CD14-positive monocyte (primary cell): Measurements from ENCODE around the gene BIRC3. TPM values are rescaled to one million over a fixed set of nuclear protein-coding genes. Genes with fewer than 3 reads are reported as not detected.
"Not testable (repeated sequence)": the region's sequence is repeated elsewhere in the genome, so short reads cannot be mapped to it uniquely, and the experiment has no call there.

Experiments
- DNase-seq, 3 donors: peaks; one replicate each; pipeline ENCODE4 v3.0.0-alpha.2; 2011 to 2022
- H2AFZ ChIP-seq: 2 replicates; pipeline ENCODE4 v1.6.0; 2012; ENCODE audit warnings: mild to moderate bottlenecking, low read depth, low read length, inconsistent platforms; ENCODE audit not compliant: insufficient read depth, poor library complexity, severe bottlenecking
- H3K27ac ChIP-seq, 2 donors: 1 replicate in 1 of 2; 2 replicates in 1 of 2; pipeline ENCODE4 v1.5.1; 2012 to 2013; ENCODE audit warnings: low read length in 2 of 2, control low read depth in 1 of 2, inconsistent platforms in 1 of 2, low read depth in 1 of 2, mild to moderate bottlenecking in 1 of 2
- H3K27me3 ChIP-seq, 2 donors: one replicate each; pipeline versions ENCODE4 v1.6.0 to v1.6.1; 2011 to 2013; ENCODE audit warnings: low read length in 2 of 2; ENCODE audit not compliant: control insufficient read depth in 2 of 2, insufficient read depth in 2 of 2
- H3K36me3 ChIP-seq, 2 donors: replicated peaks in 1 of 2; 1 replicate in 1 of 2; 2 replicates in 1 of 2; pipeline versions ENCODE4 v1.5.1 to v1.6.1; 2012 to 2013; ENCODE audit warnings: low read length in 2 of 2, control low read depth in 1 of 2, inconsistent platforms in 1 of 2, mild to moderate bottlenecking in 1 of 2; ENCODE audit not compliant: insufficient read depth in 2 of 2, control insufficient read depth in 1 of 2
- H3K4me1 ChIP-seq, 2 donors: 1 replicate in 1 of 2; 2 replicates in 1 of 2; pipeline versions ENCODE4 v1.5.1 to v1.6.1; 2012 to 2013; ENCODE audit warnings: low read length in 2 of 2, control low read depth in 1 of 2, inconsistent platforms in 1 of 2, mild to moderate bottlenecking in 1 of 2, moderate library complexity in 1 of 2; ENCODE audit not compliant: insufficient read depth in 2 of 2, control insufficient read depth in 1 of 2
- H3K4me2 ChIP-seq: replicated peaks from 2 replicates; pipeline ENCODE3; 2012; ENCODE audit warnings: low read length, moderate library complexity, mild to moderate bottlenecking; ENCODE audit not compliant: poor library complexity, severe bottlenecking; ENCODE audit errors: extremely low read depth
- H3K4me3 ChIP-seq, 3 experiments: fragments of 200-600 bp in 1 of 3; sonication (generic) in 1 of 3; replicated peaks in 1 of 3; 1 replicate in 2 of 3; 2 replicates in 1 of 3; pipeline ENCODE4 v1.5.1; 2011 to 2013; ENCODE audit warnings: low read length in 3 of 3, mild to moderate bottlenecking in 3 of 3, control low read depth in 2 of 3, low read depth in 2 of 3, inconsistent platforms in 1 of 3, moderate library complexity in 1 of 3
- H3K79me2 ChIP-seq: 2 replicates; pipeline ENCODE4 v1.6.0; 2012; ENCODE audit warnings: mild to moderate bottlenecking, control low read depth, inconsistent platforms, low read length, moderate library complexity; ENCODE audit not compliant: insufficient read depth
- H3K9ac ChIP-seq: 2 replicates; pipeline ENCODE4 v1.6.0; 2017; ENCODE audit warnings: low read length, mild to moderate bottlenecking; ENCODE audit not compliant: insufficient read depth, poor library complexity, severe bottlenecking
- H3K9me3 ChIP-seq, 2 donors: replicated peaks in 1 of 2; 1 replicate in 1 of 2; 2 replicates in 1 of 2; pipeline versions ENCODE4 v1.5.1 to v1.6.1; 2012 to 2013; ENCODE audit warnings: low read length in 2 of 2, control low read depth in 1 of 2; ENCODE audit not compliant: control insufficient read depth in 1 of 2, insufficient read depth in 1 of 2
- H4K20me1 ChIP-seq: 2 replicates; pipeline ENCODE4 v1.6.0; 2012; ENCODE audit warnings: mild to moderate bottlenecking, low read length, control low read depth, moderate library complexity; ENCODE audit not compliant: insufficient read depth
- H3K27ac Mint-ChIP-seq, 7 donors: one replicate each; pipeline ENCODE4 v1.8.0; 2020; ENCODE audit warnings: mild to moderate bottlenecking in 7 of 7, mixed read lengths in 7 of 7, moderate library complexity in 6 of 7, inconsistent platforms in 2 of 7
- H3K27me3 Mint-ChIP-seq, 3 donors: one replicate each; pipeline ENCODE4 v1.8.0; 2021 to 2022; ENCODE audit warnings: low read depth in 3 of 3, mild to moderate bottlenecking in 3 of 3, mixed read lengths in 3 of 3, moderate library complexity in 3 of 3, inconsistent platforms in 1 of 3
- H3K36me3 Mint-ChIP-seq, 2 donors: one replicate each; pipeline ENCODE4 v1.8.0; 2020; ENCODE audit warnings: mixed read lengths in 2 of 2, inconsistent platforms in 1 of 2, mild to moderate bottlenecking in 1 of 2
- H3K4me1 Mint-ChIP-seq: one replicate; pipeline ENCODE4 v1.8.0; 2020; ENCODE audit warnings: mild to moderate bottlenecking, mixed read lengths
- H3K4me3 Mint-ChIP-seq, 2 donors: one replicate each; pipeline ENCODE4 v1.8.0; 2020; ENCODE audit warnings: mild to moderate bottlenecking in 2 of 2, mixed read lengths in 2 of 2, moderate library complexity in 1 of 2
- H3K9me3 Mint-ChIP-seq, 7 donors: one replicate each; pipeline ENCODE4 v1.8.0; 2020 to 2022; ENCODE audit warnings: mixed read lengths in 7 of 7, mild to moderate bottlenecking in 6 of 7, moderate library complexity in 6 of 7, inconsistent platforms in 2 of 7
- whole genome bisulfite sequencing: methylation state at CpG from one replicate; pipeline ENCODE4 v1.1.5; 2013; ENCODE audit warnings: missing lambda C conversion rate; ENCODE audit not compliant: insufficient coverage; 5-methylcytosine and 5-hydroxymethylcytosine counted together
- intact Hi-C, 2 donors: fragments of 100-400 bp; cut with micrococcal nuclease; formaldehyde crosslinking; loops; one replicate each; pipeline versions ENCODE4 v1.15.0 to v1.15.1; 2023
- polyA plus RNA-seq, 3 donors: library from polyadenylated mRNA; depleted of rRNA in 1 of 3; unstranded in 2 of 3; stranded (reverse) in 1 of 3; fragments of 300-500 nt in 2 of 3; fragments of >200 nt in 1 of 3; fragmentation: Illumina TruSeq in 2 of 3; gene quantifications; 1 replicate in 2 of 3; 2 replicates in 1 of 3; pipeline ENCODE4 v1.2.3, GENCODE V29; 2012 to 2021
- TF ChIP-seq, protein P1 (sequence below): fragments of 200-600 bp; IDR thresholded peaks from one replicate; pipeline ENCODE4 v1.8.0; 2022; ENCODE audit warnings: antibody characterized with exemption, mild to moderate bottlenecking

The BIRC3 gene
- polyA plus RNA-seq, 3 donors, result 3.0 to 9.8 (median 9.5) TPM

DNA sequence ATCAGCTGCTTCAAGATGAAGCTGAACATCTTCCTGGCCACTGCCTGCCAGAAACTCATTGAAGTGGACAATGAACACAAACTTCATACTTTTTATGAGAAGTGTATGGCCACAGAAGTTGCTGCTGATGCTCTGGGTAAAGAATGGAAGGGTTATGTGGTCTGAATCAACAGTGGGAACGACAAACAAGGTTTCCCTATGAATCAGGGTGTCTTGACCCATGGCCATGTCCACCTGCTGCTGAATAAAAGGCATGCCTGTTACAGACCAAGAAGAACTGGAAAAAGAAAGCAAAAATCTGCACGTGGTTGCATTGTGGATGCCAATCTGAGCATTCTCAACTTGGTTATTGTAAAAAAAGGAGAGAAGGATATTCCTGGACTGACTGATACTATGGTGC is 22.2 kb upstream of the BIRC3 start:
- no peak overlapping the region for H3K4me3 Mint-ChIP-seq
- DNase-seq, result no peak
- H3K36me3 Mint-ChIP-seq, result no peaks in the 10 kb centered on the region
- H3K9me3 Mint-ChIP-seq, result no peaks in the 10 kb centered on the region
- intact Hi-C loops, result no loop called here
- Histone ChIP-seq H3K4me3 (no peak overlapping the region), H3K27ac (no peak overlapping the region), H3K4me1 (peaks cover 0 to 6% of the 10 kb centered on the region in 2 donors), H3K27me3 (no peaks in the 10 kb centered on the region), H2AFZ (no peak overlapping the region), H4K20me1 (no peaks in the 10 kb centered on the region), H3K9ac (no peak overlapping the region), H3K36me3 (no peaks in the 10 kb centered on the region), H3K9me3 (no peaks in the 10 kb centered on the region), H3K79me2 (no peaks in the 10 kb centered on the region), H3K4me2 (no peak overlapping the region)
- TF ChIP-seq, protein P1, sequence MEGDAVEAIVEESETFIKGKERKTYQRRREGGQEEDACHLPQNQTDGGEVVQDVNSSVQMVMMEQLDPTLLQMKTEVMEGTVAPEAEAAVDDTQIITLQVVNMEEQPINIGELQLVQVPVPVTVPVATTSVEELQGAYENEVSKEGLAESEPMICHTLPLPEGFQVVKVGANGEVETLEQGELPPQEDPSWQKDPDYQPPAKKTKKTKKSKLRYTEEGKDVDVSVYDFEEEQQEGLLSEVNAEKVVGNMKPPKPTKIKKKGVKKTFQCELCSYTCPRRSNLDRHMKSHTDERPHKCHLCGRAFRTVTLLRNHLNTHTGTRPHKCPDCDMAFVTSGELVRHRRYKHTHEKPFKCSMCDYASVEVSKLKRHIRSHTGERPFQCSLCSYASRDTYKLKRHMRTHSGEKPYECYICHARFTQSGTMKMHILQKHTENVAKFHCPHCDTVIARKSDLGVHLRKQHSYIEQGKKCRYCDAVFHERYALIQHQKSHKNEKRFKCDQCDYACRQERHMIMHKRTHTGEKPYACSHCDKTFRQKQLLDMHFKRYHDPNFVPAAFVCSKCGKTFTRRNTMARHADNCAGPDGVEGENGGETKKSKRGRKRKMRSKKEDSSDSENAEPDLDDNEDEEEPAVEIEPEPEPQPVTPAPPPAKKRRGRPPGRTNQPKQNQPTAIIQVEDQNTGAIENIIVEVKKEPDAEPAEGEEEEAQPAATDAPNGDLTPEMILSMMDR, result no peak
- WGBS, result 75% methylated on average over 2 of the region's 2 CpGs
- H3K27ac Mint-ChIP-seq, result no peak overlapping the region
- H3K4me1 Mint-ChIP-seq, result peaks cover 17% of the 10 kb centered on the region
- peaks cover 0 to 2% (median 1%) of the 10 kb centered on the region in 3 donors for H3K27me3 Mint-ChIP-seq

DNA sequence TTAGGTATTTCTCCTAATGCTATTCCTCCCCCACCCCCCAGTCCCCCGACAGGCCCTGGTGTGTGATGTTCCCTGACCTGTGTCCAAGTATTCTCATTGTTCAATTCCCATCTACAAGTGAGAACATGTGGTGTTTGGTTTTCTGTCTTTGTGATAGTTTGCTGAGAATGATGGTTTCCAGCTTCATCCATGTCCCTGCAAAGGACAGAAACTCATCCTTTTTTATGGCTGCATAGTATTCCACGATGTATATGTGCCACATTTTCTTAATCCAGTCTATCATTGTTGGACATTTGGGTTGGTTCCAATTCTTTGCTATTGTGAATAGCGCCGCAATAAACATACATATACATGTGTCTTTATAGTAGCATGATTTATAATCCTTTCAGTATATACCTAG is 20.5 kb upstream of the BIRC3 start:
- H3K79me2 ChIP-seq, H3K9ac ChIP-seq, H3K4me1 ChIP-seq, H3K27me3 Mint-ChIP-seq, H3K9me3 Mint-ChIP-seq, H3K4me3 ChIP-seq, H3K4me3 Mint-ChIP-seq, H3K4me2 ChIP-seq, H3K36me3 ChIP-seq, H3K27me3 ChIP-seq, H3K9me3 ChIP-seq, H4K20me1 ChIP-seq, intact Hi-C loops, H3K27ac Mint-ChIP-seq, DNase-seq, H3K36me3 Mint-ChIP-seq, H2AFZ ChIP-seq, H3K27ac ChIP-seq: not testable (repeated sequence)
- no CpG with 5 or more reads among the region's 4 CpGs for WGBS
- H3K4me1 Mint-ChIP-seq, result peaks cover 17% of the 10 kb centered on the region

DNA sequence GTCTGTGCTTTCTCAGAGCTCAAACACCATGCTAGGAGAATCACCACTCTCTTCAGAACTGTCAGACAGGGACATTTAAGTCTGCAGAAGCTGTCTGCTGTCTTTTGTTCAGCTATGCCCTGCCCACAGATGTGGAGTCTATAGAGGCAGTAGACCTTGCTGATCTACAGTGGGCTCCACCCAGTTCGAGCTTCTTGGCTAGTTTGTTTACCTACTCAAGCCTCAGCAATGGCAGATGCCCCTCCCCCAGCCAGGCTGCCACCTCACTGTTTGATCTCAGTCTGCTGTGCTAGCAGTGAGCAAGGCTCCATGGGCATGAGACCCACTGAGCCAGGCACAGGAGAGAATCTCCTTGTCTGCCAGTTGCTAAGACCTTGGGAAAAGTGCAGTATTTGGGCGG is 16.4 kb upstream of the BIRC3 start:
- H3K36me3 ChIP-seq, H3K4me3 ChIP-seq, DNase-seq, H3K27me3 ChIP-seq, H2AFZ ChIP-seq, intact Hi-C loops, H3K4me2 ChIP-seq, H3K79me2 ChIP-seq, H3K9ac ChIP-seq, H3K9me3 ChIP-seq, H3K27ac ChIP-seq, H3K27me3 Mint-ChIP-seq, H3K27ac Mint-ChIP-seq, H3K9me3 Mint-ChIP-seq, H3K36me3 Mint-ChIP-seq, H4K20me1 ChIP-seq, H3K4me3 Mint-ChIP-seq: not testable (repeated sequence)
- H3K4me1 Mint-ChIP-seq, result peaks cover 25% of the 10 kb centered on the region
- peaks cover 20 to 24% of the 10 kb centered on the region in 2 donors for H3K4me1 ChIP-seq
- 100% methylated on average over 2 of the region's 2 CpGs for WGBS
